ENCODE results near the gene SDSL.

The SDSL gene

GRCh38 chr12:113438523-113439300 is 16.5 kb downstream of the SDSL start (continued):
- TF ChIP-seq ZNF18 (tag by site-specific recombination; IDR thresholded peaks at IDR 0.05) (no peak), ZNF394 (tag by site-specific recombination; IDR thresholded peaks at IDR 0.05; ENCODE audit: borderline replicate concordance) (no peak), ZNF155 (tag by site-specific recombination; IDR thresholded peaks at IDR 0.05) (no peak), ZNF76 (tag by site-specific recombination; IDR thresholded peaks at IDR 0.05; ENCODE audit: borderline replicate concordance, low read depth) (no peak), EGR2 (tag by site-specific recombination; IDR thresholded peaks at IDR 0.05; ENCODE audit: low read depth) (no peak), ZNF777 (tag by site-specific recombination; IDR thresholded peaks at IDR 0.05; ENCODE audit: borderline replicate concordance) (0 out of 2 replicates have a peak, but pooled peaks have one; percentile 22), ZNF792 (tag by site-specific recombination; IDR thresholded peaks at IDR 0.05) (no peak), KLF10 (tag by site-specific recombination; IDR thresholded peaks at IDR 0.05) (no peak), ZNF10 (tag by site-specific recombination; IDR thresholded peaks at IDR 0.05) (no peak), ZNF121 (tag by site-specific recombination; IDR thresholded peaks at IDR 0.05) (no peak), ZEB2 (tag by site-specific recombination; IDR thresholded peaks at IDR 0.05) (no peak), ZNF302 (tag by site-specific recombination; IDR thresholded peaks at IDR 0.05; ENCODE audit: low read depth) (no peak), ZBTB17 (tag by site-specific recombination; IDR thresholded peaks at IDR 0.05) (peak; percentile 100), ATF2 (tag by site-specific recombination; IDR thresholded peaks at IDR 0.05; ENCODE audit: low read depth) (no peak), ZNF561 (tag by site-specific recombination; IDR thresholded peaks at IDR 0.05; ENCODE audit: borderline replicate concordance) (no peak)

- no peaks in the 10 kb centered on the region for H3K4me1 ChIP-seq (ENCODE audit: control insufficient read depth, insufficient read depth, low read length)
- H3K9me3 ChIP-seq (ENCODE audit: control insufficient read depth, insufficient read depth, low read depth, low read length): no peaks in the 10 kb centered on the region
- H3K4me3 ChIP-seq (ENCODE audit: low read depth, low read length): no peak overlapping the region
- ChIA-PET CTCF (interaction anchor here (0.7 to 1.0 kb wide), 3 partner anchors 93 to 473 kb away, joined by 3 read pairs; no protein-coding TSS in a partner anchor), POLR2A (no interaction called here)
- TF ChIP-seq ZNF600 (tag by site-specific recombination; IDR thresholded peaks at IDR 0.05) (no peak), ZBTB17 (tag by site-specific recombination; IDR thresholded peaks at IDR 0.05) (peak; percentile 96)
- H3K36me3 ChIP-seq (ENCODE audit: control insufficient read depth in 2 of 2, insufficient read depth in 1 of 2, low read length in 2 of 2): no peaks in the 10 kb centered on the region
- H3K27ac ChIP-seq (ENCODE audit: extremely low read depth, low read depth, low read length): no peak overlapping the region
Observed at GRCh38 chr12:113439301-113439597, 17.1 kb downstream of the SDSL start.

- no peak overlapping the region for H3K27ac ChIP-seq (ENCODE audit: extremely low read depth, low read depth, low read length)
- H3K4me1 ChIP-seq (ENCODE audit: control insufficient read depth, insufficient read depth, low read length): no peaks in the 10 kb centered on the region
- no peaks in the 10 kb centered on the region for H3K9me3 ChIP-seq (ENCODE audit: control insufficient read depth, insufficient read depth, low read depth, low read length)
- POLR2A ChIA-PET: no interaction called here
- H3K36me3 ChIP-seq (ENCODE audit: control insufficient read depth in 2 of 2, insufficient read depth in 1 of 2, low read length in 2 of 2): no peaks in the 10 kb centered on the region
- CTCF ChIA-PET: interaction anchor here (0.7 to 1.0 kb wide), 3 partner anchors 94 to 473 kb away, joined by 3 read pairs; no protein-coding TSS in a partner anchor
- H3K4me3 ChIP-seq (ENCODE audit: low read depth, low read length): no peak overlapping the region
- TF ChIP-seq GLIS2 (tag by site-specific recombination; IDR thresholded peaks at IDR 0.05) (peak; percentile 64), CTCF (tag by site-specific recombination; IDR thresholded peaks at IDR 0.05) (peak; percentile 80), ZNF610 (tag by site-specific recombination; IDR thresholded peaks at IDR 0.05; ENCODE audit: borderline replicate concordance) (no peak), IKZF3 (tag by site-specific recombination; IDR thresholded peaks at IDR 0.05) (peak; percentile 77; the same call in 1 of the 2 replicates), ZNF654 (tag by site-specific recombination; IDR thresholded peaks at IDR 0.05; ENCODE audit: low read depth) (peak; percentile 77)
Observed at GRCh38 chr12:113439606-113440030, 17.4 kb downstream of the SDSL start.

All from HEK293 (cell line).